Ishikawa (cell line): ENCODE results near the gene TBL2.

Source experiments
- CEBPB ChIP-seq: IDR thresholded peaks from 2 replicates; pipeline ENCODE4 v1.6.1; 2012
- CREB1 ChIP-seq: IDR thresholded peaks from 2 replicates; pipeline ENCODE4 v1.6.1; 2012; ENCODE audit warnings: low read depth
- EGR1 ChIP-seq: IDR thresholded peaks from 2 replicates; pipeline ENCODE4 v1.6.1; 2012
- EP300 ChIP-seq: IDR thresholded peaks from 2 replicates; pipeline ENCODE4 v1.6.1; 2012; ENCODE audit warnings: borderline replicate concordance
- RAD21 ChIP-seq: IDR thresholded peaks from 2 replicates; pipeline ENCODE4 v1.6.1; 2012; ENCODE audit warnings: low read depth
- TAF1 ChIP-seq: IDR thresholded peaks from 2 replicates; pipeline ENCODE4 v1.6.1; 2012; ENCODE audit warnings: low read depth, mild to moderate bottlenecking
- TCF12 ChIP-seq: IDR thresholded peaks from 2 replicates; pipeline ENCODE4 v1.6.1; 2012; ENCODE audit warnings: low read depth
- YY1 ChIP-seq: IDR thresholded peaks from 2 replicates; pipeline ENCODE4 v1.6.1; 2012; ENCODE audit warnings: low read depth
- ZBTB7A ChIP-seq: IDR thresholded peaks from 2 replicates; pipeline ENCODE4 v1.6.1; 2012; ENCODE audit warnings: low read depth

DNA sequence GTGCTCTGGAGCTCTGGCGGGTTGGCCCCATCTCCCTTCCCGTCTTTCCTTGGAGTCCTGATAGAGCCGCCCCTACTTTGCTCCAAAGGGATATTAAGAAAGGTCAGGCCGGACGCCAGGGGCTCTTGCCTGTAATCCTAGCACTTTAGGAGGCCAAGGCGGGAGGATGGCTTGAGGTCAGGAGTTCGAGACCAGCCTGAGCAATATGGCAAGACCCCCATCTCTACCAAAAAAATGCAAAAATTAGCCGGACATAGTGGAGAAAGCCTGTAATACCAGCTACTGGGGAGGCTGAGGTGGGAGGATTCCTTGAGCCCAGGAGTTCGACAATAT lies 46.3 kb upstream of the TBL2 start:
- no peak for TF ChIP-seq EP300
- no peak for TF ChIP-seq EGR1
- no peak for TF ChIP-seq TAF1
- no peak for TF ChIP-seq RAD21
- TF ChIP-seq CREB1, result no peak
- no peak for TF ChIP-seq ZBTB7A
- TF ChIP-seq TCF12, result no peak
- TF ChIP-seq CEBPB, result no peak
- TF ChIP-seq YY1, result no peak
